ENCODE measurements around the gene CYP4F8. TPM values are rescaled to one million over a fixed set of nuclear protein-coding genes. Genes with fewer than 3 reads are reported as not detected.

The CYP4F8 gene
- total and polyA plus RNA-seq, 2 of the 8 experiments (the other 6 are each of a cell fraction or from before 2014, with no cell fraction given), result not detected

- ChIA-PET POLR2A (ENCODE audit: partially characterized antibody) (no interaction called here), CTCF (ENCODE audit: partially characterized antibody) (interaction anchor here (1.1 kb wide), 1 partner anchor 371 kb away, joined by 3 read pairs; no protein-coding TSS in a partner anchor)
- Histone ChIP-seq H2BK15ac (ENCODE audit: low read length) (no peak overlapping the region), H3K56ac (replicated peaks; ENCODE audit: insufficient read length, low read depth, low read length) (no peak overlapping the region), H2BK12ac (ENCODE audit: low read depth, low read length) (no peak overlapping the region), H4K8ac (ENCODE audit: extremely low read depth, insufficient read depth, low read length) (no peak overlapping the region), H3K4ac (replicated peaks; ENCODE audit: insufficient read length, low read depth, low read length) (no peak overlapping the region), H4K91ac (replicated peaks; ENCODE audit: insufficient read length, low read length) (no peak overlapping the region), H4K5ac (ENCODE audit: insufficient read length, low read depth, low read length) (no peak overlapping the region), H3K14ac (ENCODE audit: insufficient read length) (no peak overlapping the region), H3K9ac (replicated peaks in 1 of 4; ENCODE audit: extremely low read depth in 1 of 4, low read depth in 3 of 4, low read length in 3 of 4) (no peak overlapping the region), H2AFZ (ENCODE audit: low read length) (no peak overlapping the region), H3K36me3 (ENCODE audit: control insufficient read depth in 2 of 4, insufficient read depth in 4 of 4, low read length in 3 of 4) (no peaks in the 10 kb centered on the region; a peak in 1 of 8 replicates), H3K27ac (ENCODE audit: low read depth, low read length) (no peak overlapping the region), H3K79me2 (ENCODE audit: control insufficient read depth in 1 of 2, insufficient read depth in 2 of 2, low read length in 2 of 2) (no peaks in the 10 kb centered on the region), H3K18ac (ENCODE audit: extremely low read depth, low read length) (no peak overlapping the region), H3K23ac (ENCODE audit: insufficient read length) (no peak overlapping the region), H2BK5ac (ENCODE audit: low read depth, low read length) (no peak overlapping the region), H3K4me3 (ENCODE audit: extremely low read depth in 1 of 4, insufficient read depth in 2 of 4, low read depth in 3 of 4, low read length in 4 of 4) (no peak overlapping the region), H3K4me2 (ENCODE audit: insufficient read depth in 1 of 2, low read depth in 2 of 2, low read length in 2 of 2) (no peak overlapping the region), H3K79me1 (ENCODE audit: low read depth, low read length) (no peaks in the 10 kb centered on the region), H3K23me2 (ENCODE audit: low read depth, low read length) (no peaks in the 10 kb centered on the region), H2AK5ac (ENCODE audit: low read depth, low read length) (no peak overlapping the region), H4K20me1 (replicated peaks in 1 of 2; ENCODE audit: control insufficient read depth in 1 of 2, insufficient read depth in 2 of 2, low read length in 2 of 2) (no peaks in the 10 kb centered on the region), H3K27me3 (replicated peaks in 1 of 4; ENCODE audit: control insufficient read depth in 3 of 4, extremely low read depth in 1 of 4, insufficient read depth in 3 of 4, low read length in 3 of 4) (no peaks in the 10 kb centered on the region), H2BK120ac (replicated peaks; ENCODE audit: low read depth, low read length) (no peak overlapping the region), H2BK20ac (ENCODE audit: low read length) (no peak overlapping the region), H3K9me3 (ENCODE audit: insufficient read depth in 2 of 2, low read depth in 1 of 2, low read length in 1 of 2) (peaks cover 77 to 78% of the 10 kb centered on the region in 2 experiments), H3K4me1 (replicated peaks in 1 of 4; ENCODE audit: control insufficient read depth in 3 of 4, insufficient read depth in 4 of 4, low read length in 3 of 4) (no peaks in the 10 kb centered on the region)
- no peak for DNase-seq (ENCODE audit: low read depth in 1 of 2, low spot score in 2 of 2)
- no peak for FAIRE-seq
- TF ChIP-seq CEBPB (IDR thresholded peaks at IDR 0.05; ENCODE audit: low read depth, low read length) (no peak), RFX5 (IDR thresholded peaks at IDR 0.05; ENCODE audit: borderline replicate concordance, low read depth, low read length) (no peak)
- WGBS, 2 experiments (ENCODE audit: extremely low coverage in 1 of 2, insufficient coverage in 1 of 2, insufficient read length in 1 of 2, insufficient replicate concordance in 2 of 2, low coverage in 1 of 2, low lambda C conversion rate in 2 of 2, missing lambda C conversion rate in 1 of 2), result 66% methylated on average over 4 of the region's 4 CpGs; no CpG with 5 or more reads in 1 of the 2 experiments
These were observed 48.2 kb downstream of the CYP4F8 start for GRCh38 chr19:15663247-15663646.
